Cardiac fibroblast (primary cell): ENCODE data around the gene NDRG2.

ENCODE experiments used
- DNase-seq, 2 donors: peaks; one replicate each; pipeline versions ENCODE4 v3.0.0 to v3.0.0-alpha.2; 2010; ENCODE audit warnings: low read depth in 2 of 2
- H3K4me3 ChIP-seq, 2 donors: replicated peaks in 1 of 2; 1 replicate in 1 of 2; 2 replicates in 1 of 2; pipeline ENCODE4 v1.5.1; 2011; ENCODE audit warnings: low read depth in 2 of 2, low read length in 2 of 2, mild to moderate bottlenecking in 2 of 2, moderate library complexity in 1 of 2
- TF ChIP-seq, protein P1 (sequence below): IDR thresholded peaks from one replicate; pipeline ENCODE4 v1.5.1; 2011; ENCODE audit warnings: low read depth, mild to moderate bottlenecking, low read length, inconsistent platforms

The NDRG2 gene

DNA sequence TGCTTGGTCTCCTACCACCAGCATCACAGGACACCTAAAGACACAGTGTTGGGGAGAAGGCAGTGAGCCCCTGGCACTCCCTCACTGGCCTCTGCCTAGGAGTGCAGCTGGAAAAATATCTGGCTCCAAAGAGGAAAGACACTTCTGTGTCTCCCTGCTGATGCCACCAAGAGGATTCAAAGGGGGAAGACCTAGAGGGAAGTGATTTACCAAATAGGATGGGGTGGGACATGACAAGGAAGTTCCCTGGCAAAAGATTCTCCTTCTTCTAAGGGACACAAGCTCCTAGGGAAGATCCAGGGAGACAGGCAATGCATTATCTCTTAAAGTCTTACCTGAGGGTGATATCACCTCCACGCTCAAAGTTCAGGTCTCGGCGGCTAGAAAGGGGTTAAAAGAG, 6.1 kb downstream of the NDRG2 start:
- DNase-seq, result no peak
- TF ChIP-seq, protein P1, sequence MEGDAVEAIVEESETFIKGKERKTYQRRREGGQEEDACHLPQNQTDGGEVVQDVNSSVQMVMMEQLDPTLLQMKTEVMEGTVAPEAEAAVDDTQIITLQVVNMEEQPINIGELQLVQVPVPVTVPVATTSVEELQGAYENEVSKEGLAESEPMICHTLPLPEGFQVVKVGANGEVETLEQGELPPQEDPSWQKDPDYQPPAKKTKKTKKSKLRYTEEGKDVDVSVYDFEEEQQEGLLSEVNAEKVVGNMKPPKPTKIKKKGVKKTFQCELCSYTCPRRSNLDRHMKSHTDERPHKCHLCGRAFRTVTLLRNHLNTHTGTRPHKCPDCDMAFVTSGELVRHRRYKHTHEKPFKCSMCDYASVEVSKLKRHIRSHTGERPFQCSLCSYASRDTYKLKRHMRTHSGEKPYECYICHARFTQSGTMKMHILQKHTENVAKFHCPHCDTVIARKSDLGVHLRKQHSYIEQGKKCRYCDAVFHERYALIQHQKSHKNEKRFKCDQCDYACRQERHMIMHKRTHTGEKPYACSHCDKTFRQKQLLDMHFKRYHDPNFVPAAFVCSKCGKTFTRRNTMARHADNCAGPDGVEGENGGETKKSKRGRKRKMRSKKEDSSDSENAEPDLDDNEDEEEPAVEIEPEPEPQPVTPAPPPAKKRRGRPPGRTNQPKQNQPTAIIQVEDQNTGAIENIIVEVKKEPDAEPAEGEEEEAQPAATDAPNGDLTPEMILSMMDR, result no peak
- H3K4me3 ChIP-seq, result no peak overlapping the region

DNA sequence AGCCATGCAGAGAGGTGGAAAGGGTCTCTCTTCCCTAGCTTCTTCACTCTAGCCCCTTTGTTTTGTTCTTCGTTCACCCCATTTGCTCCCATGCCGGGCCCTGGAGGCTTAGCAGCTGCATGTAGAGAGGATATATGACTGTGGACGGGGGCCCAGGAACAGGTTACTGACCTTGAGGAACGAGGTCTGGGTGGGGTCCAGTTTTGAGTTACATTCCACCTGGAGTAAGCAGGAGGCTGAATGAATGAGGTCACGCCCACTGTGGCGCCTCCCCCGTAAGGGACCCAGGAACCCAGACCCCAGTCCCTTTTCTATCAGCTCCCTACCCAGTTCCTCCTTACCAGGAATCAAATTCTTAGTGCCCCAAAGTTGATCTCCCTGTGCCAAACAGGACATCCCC, 6.6 kb downstream of the NDRG2 start:
- no peak overlapping the region for H3K4me3 ChIP-seq
- TF ChIP-seq, protein P1, result no peak
- no peak for DNase-seq

DNA sequence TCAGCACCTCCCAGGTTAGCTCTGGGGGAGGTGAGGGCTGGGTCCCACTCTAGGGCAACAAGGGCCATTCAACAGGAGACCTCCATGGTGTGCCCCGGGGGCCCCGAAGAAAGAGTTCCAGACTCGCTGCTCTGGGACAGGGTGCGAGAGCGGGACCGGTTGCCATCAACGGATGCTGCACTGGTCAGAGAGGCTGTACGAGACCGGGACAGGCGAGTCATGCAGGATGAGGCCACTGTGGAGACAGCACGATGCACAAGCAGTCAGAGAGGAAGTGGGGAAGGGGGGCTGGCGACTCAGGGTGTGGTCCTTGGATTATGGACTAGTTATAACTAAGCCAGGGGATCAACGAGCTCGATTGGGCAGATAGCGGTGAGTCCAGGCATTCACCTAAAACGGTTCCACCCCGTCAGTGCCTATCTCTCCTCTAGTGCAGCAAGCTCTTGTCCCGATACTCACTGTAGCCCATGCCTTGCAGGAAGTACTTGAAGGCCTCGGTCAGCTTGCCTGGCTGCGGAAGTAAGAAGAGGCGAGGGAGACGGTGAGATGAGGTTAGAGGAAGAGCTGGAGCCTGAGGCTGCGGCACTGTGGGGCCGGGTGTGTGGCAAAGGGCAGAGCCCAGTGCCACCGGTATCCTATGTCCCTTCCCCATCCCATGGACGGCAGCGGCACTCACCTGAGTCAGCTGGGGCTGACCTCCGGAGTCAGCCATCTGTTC, 7.2 kb downstream of the NDRG2 start:
- TF ChIP-seq, protein P1, result no peak
- no peak for DNase-seq
- H3K4me3 ChIP-seq, result no peak overlapping the region

DNA sequence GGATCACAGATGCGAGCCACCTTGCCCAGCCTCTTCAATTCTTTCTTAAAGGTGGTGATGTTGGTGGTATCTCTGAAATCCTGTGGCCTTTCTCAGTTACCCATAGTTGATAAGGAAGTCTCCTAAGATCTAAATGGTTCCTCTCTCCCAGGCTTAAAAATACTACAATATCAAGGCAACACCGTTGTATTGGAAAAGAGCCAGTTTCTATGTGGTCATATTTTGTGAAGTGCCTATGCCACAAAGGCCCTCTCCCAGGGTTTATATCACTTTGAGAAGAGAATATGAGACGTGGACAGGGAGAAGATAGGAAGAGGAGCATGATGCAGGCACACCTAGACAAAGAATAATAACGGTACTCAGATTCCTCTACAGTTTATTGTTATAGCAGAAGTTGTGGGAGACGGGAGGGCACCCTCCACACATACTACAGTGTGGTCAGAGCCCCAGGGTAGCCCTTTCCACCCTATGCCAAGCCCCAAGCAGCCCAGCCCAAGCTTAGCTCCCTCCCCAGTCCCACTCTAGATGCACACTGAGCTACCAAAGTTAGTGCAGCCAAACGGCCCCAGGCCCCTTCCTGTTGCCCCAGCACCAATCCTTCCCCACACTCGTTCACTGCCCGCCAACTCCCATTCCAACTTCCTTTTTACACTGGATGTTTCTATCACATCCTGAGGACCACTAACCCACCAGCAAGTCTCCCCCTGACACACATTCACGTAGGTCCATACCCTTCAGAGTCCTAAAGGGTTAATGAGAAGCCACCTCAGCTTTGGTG, 8.3 kb downstream of the NDRG2 start:
- no peak for DNase-seq
- no peak overlapping the region for H3K4me3 ChIP-seq
- TF ChIP-seq, protein P1, result no peak

DNA sequence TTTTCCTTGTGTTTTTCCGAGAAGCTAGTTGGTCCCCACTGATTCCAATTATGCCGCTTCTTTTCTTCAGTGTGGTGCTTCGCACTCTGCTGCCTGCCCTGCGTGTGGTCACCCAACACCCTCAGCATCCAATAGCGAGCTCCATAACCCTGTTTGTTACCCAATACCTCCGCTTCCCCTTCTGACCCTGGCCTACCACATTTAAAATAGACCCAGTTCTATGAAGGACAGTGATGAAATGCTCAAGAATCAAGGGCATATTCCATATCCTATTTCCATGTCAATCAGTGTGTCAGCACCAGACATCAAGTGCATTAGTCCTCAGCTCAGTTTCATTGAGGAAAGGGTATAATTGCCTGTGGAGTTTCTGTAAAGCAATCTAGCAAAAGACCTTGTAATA, 9.5 kb downstream of the NDRG2 start:
- TF ChIP-seq, protein P1, result no peak
- DNase-seq, result no peak
- no peak overlapping the region for H3K4me3 ChIP-seq

DNA sequence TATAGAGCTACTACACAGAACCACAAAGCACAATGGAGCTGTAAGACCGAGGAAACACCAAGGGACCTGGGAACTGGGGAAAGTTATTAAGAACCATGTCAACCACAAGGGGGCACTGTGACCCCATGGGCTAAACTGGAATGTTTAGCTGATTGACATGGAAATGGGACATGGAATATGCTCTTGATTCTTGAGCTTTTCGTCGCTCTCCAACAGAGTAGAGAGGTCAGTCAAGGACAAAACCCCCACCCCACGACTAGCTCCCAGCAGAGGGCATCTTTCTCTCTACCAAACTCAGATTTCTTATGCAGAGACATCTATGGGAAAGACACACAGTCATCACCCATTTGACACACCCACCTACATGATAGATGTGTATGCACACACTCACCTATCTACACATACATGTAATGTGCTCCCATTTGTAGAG, 10.1 kb downstream of the NDRG2 start:
- H3K4me3 ChIP-seq, result no peak overlapping the region
- TF ChIP-seq, protein P1, result peak; percentile 91
- peak; percentile 90 to 91 for DNase-seq
